WI38 (cell line): ENCODE data around the gene TSR3.

ENCODE experiments used
- H3K4me3 ChIP-seq: 2 replicates; pipeline ENCODE4 v1.5.1; 2011; ENCODE audit warnings: low read depth, mild to moderate bottlenecking, control low read depth, low read length
- CTCF ChIP-seq: IDR thresholded peaks from 2 replicates; pipeline ENCODE4 v1.5.1; 2012; ENCODE audit warnings: low read depth, mild to moderate bottlenecking, control low read depth, low read length

Gene TSR3

GRCh38 chr16:1346422-1347285 is 5.0 kb downstream of the TSR3 start:
- TF ChIP-seq CTCF = no peak
- no peak overlapping the region for H3K4me3 ChIP-seq

DNA sequence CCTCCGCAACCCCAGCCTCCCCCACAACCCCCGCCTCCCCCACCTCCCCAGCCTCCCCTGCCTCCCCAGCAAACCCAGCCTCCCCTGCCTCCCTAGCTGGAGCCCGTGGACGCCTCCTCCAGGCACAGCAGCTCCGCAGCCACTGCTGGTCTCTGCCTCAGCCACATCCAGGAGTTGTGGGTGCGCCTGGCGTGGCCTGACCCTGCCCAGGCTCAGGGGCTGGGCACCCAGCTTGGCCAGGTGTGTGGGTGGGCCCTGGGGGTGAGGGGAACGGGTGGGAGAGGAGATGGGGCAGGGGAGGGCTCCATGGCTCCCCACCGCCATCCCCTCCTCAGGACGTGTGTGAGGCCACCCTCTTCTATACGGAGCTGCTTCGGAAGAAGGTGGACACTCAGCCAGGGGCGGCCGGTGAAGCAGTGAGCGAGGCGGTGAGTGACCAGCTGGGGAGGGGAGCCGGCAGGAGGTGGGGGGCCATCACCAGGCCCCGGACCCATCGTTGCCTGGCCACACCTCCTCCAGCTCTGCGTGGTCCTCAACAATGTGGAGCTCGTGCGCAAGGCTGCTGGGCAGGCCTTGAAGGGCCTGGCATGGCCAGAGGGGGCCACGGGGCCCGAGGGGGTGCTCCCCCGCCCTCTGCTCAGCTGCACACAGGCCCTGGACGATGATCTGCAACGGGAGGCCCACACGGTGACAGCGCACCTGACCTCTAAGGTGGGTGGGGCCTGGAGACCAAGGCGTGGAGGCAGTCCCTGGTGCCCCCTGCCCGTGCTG is 5.8 kb downstream of the TSR3 start:
- TF ChIP-seq CTCF = no peak
- no peak overlapping the region for H3K4me3 ChIP-seq

DNA sequence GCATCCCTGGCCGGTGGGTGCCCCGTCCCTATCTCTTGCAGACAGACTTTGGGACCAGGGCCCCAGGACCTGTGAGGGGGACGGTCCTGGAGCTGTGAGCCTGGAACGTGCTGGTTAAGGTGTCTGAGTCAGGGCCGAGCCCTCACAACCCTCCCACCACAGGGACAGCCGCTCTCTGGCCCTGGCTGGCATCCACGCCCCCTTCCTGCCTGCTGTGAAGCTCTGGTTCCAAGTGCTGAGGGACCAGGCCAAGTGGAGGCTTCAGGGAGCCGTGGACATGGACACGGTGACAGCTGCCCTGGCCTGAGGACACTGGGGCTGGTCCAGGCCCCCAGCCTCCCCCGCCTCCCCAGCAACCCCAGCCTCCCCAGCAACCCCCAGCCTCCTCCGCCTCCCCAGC is 6.6 kb downstream of the TSR3 start:
- TF ChIP-seq CTCF = no peak

GRCh38 chr16:1344499-1344898 is 7.2 kb downstream of the TSR3 start:
- H3K4me3 ChIP-seq = no peak overlapping the region
- TF ChIP-seq CTCF = no peak

More for the DNA sequence above, 6.6 kb downstream of the TSR3 start:
- no peak overlapping the region for H3K4me3 ChIP-seq

DNA sequence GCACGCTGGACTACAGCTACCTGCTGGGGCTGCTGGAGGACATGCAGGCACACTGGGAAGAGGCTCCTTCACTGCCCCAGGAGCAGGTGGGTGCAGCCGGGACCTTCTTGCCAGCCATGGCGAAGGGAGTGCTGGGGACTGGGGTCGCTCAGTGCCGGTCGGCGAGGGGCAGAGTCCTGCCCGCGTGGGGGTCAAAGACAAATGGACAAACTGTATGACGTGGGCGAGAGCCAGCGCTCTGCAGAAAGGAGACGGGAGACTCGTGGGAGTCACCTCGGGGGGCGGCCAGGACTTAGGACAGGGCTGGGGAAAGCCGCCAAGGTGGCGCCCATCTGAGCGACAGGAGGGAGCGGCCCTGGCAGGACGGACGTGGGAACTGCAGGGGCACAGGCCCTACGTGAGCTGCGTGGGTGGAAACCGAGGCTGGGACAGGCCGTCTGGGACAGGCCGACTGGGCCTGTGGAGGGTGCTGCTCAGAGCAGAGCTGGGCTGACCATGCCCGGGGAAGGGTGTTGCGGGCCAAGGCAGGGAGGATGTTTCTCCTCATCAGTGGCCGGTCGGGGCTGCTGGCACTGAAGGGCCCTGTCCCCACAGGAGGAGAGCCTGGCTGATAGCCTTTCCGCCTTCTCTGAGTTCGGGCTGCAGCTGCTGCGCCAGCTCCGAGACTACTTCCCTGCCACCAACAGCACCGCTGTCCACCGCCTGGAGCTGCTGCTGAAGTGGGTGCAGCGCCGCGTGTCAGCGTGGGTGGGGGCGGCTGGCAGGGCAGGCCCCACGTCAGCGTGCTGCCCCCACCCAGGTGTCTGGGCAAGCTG is 8.0 kb downstream of the TSR3 start:
- no peak for TF ChIP-seq CTCF
- H3K4me3 ChIP-seq = no peak overlapping the region

- no peak for TF ChIP-seq CTCF
Measured at GRCh38 chr16:1342526-1343427, 8.9 kb downstream of the TSR3 start.

More at GRCh38 chr16:1342526-1343427, 8.9 kb downstream of the TSR3 start:
- H3K4me3 ChIP-seq = no peak overlapping the region
